ENCODE data around the gene ATF7IP2.
A peak's percentile ranks its signal among the peaks of the same experiment; 100 is the strongest.
"Not testable (repeated sequence)": the region's sequence is repeated elsewhere in the genome, so short reads cannot be mapped to it uniquely, and the experiment has no call there.

The ATF7IP2 gene

DNA sequence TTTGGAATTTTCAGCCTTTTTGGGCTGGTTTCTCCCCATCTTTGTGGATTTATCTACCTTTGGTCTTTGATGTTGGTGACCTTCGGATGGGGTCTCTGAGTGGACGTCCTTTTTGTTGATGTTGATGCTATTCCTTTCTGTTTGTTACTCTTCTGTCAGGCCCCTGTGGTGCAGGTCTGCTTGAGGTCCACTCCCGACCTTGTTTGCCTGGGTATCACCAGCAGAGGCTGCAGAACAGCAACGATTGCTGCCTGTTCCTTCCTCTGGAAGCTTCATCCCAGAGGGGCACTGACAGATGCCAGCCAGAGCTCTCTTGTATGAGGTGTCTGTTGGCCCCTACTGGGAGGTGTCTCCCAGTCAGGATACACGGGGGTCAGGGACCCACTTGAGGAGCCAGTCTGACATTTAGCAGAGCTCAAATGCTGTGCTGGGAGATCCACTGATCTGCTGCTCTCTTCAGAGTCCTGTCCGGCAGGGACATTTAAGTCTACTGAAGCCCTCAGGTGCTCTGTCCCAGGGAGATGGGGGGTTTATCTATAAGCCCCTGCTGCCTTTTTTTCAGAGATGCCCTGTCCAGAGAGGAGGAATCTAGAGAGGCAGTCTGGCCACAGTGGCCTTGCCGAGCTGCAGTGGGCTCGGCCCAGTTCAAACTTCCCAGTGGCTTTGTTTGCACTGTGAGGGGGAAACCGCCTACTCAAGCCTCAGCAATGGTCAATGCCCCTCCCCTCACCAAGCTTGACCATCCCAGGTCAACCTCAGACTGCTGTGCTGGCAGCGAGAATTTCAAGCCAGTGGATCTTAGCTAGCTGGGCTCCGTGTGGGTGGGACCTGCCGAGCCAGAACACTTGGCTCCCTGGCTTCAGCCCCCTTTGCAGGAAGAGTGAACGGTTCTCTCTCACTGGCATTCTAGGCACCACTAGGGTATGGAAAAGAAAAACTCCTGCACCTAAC, 66.6 kb downstream of the ATF7IP2 start:
- DNase-seq (ENCODE audit: low read depth): not testable (repeated sequence)

DNA sequence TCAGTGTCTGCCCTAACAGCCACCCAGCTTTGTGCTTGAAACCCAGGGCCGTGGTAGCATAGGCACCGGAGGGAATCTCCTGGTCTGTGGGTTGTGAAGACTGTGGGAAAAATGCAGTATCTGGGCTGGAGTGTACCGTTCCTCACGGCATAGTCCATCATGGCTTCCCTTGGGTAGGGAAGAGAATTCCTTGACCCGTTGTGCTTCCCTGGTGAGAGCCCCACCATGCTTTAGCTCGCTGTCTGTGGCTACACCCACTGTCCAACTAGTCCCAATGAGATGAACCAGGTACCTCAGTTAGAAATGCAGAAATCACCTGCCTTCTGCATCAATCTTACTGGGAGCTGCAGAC, 67.3 kb downstream of the ATF7IP2 start:
- DNase-seq (ENCODE audit: low read depth): no peak

DNA sequence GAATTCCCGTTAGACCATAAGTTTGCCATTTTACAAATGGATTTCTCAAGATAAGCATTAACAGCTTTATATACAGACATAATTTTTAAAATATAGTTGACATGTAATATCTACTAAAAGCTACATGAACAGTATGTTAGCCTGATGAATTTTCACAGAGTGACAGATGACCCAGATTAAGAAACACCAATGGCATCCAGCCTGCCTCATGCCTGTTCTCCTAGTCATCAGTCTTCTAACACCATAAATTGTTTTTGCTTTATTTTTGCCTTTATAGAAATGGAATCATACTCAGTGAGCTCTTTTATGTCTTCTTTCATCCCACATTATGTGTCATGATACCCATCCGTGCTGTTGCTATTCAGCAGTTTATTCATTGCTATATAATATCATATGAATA, 80.0 kb downstream of the ATF7IP2 start:
- DNase-seq (ENCODE audit: low read depth): peak; percentile 78

DNA sequence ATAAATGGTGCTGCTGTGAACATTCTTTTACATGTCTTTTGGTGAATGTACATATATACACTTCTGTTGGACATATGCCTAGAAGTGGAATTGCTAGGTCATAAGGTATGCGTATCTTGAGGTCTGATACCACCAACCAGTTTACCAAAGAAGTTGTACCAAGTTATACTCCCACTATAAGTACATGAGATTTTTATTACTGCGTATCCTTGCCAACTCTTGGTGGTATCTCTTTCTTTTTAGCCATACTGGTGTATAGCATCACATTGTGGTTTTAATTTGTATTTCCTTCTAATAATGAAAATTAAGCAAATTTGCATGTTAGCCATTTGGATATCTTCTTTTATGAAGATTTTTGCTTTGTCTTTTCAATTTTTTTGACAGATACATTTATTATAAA, 80.5 kb downstream of the ATF7IP2 start:
- DNase-seq (ENCODE audit: low read depth): no peak

DNA sequence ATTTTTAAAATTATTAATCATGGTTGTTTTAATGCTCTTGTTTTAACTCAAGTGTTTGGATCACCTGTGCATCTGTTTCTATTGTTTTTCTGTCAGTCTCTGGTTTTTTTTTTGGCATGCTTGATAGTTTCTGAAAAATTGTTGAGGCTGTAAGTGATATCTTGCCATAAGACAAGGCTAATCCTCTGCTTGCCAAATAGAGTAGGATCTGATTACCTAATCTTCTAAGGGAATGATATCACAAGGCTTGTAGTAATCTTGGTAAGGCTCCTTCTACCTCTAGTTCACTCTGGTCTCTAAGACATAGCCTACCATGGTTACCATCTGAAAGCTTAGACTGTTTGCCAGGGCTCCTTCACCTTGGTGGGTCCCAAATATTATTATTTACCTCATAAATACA, 81.0 kb downstream of the ATF7IP2 start:
- peak; percentile 79 for DNase-seq (ENCODE audit: low read depth)

DNA sequence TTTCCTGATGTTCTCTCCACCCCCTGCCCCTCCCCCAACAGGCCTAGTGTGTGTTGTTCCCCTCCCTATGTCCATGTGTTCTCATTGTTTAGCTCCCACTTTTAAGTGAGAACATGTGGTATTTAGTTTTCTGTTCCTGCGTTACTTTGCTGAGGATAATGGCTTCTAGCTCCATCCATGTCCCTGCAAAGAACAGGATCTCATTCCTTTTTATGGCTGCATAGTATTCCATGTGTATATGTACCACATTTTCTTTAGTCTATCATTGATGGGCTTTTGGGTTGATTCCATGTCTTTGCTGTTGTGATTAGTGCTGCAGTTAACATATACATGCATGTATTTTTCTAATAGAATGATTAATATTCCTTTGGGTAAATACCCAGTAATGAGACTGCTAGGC, 90.8 kb downstream of the ATF7IP2 start:
- DNase-seq (ENCODE audit: low read depth): not testable (repeated sequence)

DNA sequence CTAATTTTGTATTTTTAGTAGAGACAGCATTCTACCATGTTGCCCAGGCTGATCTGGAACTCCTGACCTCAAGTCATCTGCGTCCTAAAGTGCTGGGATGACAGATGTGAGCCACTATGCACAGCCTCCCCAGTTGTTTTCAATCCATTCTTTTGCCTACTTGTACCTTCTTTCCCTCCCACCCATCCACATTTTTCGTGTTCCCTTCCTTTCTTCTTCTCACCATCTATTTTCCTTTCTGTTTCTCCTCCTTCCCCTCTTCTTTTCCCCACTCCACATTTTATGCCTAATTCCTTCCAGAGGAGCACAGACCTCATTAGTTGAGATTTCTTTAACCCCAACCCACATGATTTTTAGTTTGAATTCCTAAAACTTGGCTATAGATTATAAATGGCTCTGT, 94.3 kb downstream of the ATF7IP2 start:
- no peak for DNase-seq (ENCODE audit: low read depth)

DNA sequence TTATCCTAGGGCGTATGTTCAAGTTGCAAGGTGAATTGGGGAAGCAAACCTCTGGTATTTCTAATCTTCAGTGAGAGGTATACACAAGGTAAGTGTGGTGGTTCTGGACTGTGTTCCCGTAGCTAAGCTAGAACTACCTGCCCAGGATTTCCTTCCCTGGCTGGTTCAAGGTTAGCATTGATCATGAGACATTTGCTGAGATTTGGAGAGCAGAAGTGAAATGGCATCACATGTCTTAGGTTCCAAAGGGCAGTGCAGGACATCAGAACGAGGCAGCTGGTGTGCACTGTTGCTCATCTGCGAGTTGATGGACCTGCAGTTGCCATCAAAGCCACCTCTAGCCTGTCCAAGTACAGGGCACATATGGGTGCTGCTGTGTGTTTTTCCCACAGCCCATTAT, 99.3 kb downstream of the ATF7IP2 start:
- no peak for DNase-seq (ENCODE audit: low read depth)

DNA sequence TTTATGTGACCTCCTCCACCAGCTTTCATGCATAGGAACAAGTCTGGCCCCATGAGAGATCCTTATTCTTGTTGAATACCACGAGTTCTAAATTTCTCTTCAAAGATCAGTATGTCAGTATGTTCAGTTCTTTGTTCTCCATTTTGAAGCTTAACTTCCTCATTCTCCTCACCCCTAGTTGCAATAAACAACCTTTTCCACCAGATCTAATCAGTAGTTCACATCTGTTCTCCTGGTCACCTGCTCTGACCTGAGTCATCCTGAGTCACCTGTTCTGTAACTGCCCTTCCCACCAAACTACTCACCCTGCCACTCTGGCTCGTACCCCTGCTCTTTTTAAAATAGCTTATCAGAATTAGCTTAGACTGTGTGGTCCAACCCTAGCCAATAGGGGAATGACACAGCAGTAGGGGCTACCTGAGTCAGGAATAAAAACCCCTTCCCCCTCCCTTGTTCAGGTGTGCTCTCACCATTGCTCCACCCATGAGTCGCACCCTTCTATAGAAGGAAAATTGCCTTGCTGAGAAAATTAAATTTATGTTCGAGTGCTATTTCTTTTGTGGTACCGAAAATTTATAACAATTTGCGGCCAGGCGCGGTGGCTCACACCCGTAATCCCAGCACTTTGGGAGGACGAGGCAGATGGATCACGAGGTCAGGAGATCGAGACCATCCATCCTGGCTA, 100.0 kb downstream of the ATF7IP2 start:
- no peak for DNase-seq (ENCODE audit: low read depth)

DNA sequence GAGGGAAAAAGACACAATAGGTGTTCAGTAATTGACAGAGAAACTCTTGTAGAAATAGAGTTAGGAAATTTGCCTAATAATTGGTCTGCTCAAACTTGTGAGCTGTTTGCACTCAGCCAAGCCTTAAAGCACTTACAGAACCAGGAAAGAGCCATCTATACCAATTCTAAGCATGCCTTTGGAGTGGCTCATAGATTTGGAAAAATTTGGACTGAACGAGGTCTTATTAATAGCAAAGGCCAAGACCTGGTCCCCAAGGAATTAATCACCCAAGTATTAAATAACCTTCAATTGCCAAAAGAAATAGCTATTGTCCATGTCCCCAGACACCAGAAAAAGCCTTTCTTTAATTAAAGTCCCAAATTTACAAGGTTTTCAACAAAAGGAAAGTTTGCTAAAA, 104.3 kb downstream of the ATF7IP2 start:
- no peak for DNase-seq (ENCODE audit: low read depth)

DNA sequence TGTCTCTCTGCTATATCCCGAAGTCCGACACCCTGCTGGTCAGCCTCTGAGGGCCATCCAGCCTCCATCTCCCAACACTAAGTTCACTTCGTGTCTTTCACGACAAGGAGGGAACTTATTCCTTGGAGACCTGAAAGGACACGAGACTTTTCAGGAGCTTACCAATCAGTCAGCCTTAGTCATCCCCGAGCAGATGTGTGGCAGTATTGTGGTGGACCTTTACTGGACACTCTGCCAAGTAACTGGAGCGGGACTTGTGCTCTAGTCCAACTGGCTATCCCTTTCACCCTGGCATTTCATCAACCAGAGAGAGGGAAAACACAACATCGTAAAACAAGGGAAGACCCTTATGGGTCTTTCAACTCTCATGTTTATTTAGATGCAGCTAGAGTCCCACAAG, 107.4 kb downstream of the ATF7IP2 start:
- no peak for DNase-seq (ENCODE audit: low read depth)

DNA sequence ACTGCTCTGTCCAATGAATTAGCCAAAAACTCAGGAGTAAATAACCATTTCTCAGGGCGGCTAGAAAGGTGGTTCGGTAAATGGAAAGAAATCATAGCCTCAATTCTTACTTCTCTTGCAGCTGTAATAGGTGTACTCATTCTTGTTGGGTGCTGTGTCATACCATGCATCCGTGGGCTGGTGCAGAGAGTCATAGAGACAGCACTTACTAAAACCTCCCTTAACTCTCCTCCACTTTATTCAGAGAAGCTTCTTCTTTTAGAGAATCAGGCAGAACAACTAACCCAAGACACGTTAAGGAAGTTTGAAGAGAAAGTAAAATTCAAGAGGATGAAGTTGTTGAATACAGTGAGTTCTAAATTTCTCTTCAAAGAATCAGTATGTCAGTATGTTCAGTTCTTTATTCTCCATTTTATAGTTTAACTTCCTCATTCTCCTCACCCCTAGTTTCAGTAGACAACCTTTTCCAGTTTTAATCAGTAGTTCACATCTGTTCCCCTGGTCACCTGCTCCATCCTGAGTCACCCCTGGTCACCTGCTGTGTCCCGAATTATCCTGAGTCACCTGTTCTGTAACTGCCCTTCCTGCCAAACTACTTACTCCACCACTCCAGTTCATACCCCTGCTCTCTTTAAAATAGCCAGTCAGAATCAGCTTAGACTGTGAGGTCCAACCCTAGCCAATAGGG, 108.6 kb downstream of the ATF7IP2 start:
- DNase-seq (ENCODE audit: low read depth): no peak

DNA sequence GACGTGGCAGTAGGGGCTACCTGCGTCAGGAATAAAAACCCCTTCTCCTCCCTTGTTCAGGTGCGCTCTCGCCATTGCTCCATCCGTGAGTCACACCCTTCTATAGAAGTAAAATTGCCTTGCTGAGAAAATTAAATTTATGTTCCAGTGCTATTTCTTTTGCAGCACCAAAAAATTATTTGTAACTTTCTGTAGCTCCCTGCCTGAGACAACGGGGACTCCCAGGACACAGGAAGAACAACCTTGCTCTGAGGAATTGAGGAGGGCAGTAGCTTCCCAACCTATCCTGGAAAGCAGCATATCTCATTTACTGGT, 109.1 kb downstream of the ATF7IP2 start:
- no peak for DNase-seq (ENCODE audit: low read depth)

DNA sequence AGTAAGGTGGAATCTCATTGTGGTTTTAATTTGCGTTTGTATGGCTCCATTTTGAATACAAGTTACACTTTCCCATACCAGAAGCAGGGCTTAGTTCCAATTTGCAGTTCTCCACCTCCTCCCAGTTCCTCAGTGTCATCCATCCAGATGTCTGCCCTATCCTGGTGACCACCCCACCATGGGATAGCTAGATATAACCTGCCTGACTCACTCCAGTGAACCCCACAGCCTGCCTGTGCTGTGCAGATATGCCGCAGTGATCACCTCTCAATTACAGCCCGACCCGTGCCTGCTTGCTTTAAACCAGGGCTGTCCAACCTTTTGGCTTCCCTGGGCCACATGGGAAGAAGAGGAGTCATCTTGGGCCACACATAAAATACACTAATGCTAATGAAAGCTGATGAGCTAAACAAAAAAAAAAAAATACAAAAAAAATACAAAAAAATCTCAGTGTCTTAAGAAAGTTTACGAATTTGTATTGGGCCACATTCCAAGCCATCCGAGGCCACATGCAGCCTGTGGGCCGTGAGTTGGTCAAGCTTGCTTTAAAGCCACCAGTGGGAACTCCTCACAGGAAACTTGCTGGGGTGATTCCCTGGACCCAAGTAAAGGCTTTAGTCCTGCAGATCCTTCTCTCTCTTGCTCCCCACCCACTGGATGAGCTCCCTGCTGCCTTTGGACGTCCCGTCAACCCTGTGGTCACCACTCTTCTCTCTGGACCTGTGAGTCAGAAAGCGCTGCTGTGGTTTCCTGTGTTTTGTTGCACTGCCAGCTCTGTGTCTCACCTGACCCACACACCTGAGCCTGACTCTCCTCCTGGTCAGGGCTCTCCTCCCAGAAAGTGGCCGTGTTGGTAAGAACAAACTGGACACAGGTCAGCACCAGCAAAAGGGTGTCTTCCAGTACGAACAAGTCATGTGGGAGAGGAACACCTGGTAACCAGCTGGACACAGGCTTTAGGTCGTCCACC, 111.6 kb downstream of the ATF7IP2 start:
- DNase-seq (ENCODE audit: low read depth): no peak

DNA sequence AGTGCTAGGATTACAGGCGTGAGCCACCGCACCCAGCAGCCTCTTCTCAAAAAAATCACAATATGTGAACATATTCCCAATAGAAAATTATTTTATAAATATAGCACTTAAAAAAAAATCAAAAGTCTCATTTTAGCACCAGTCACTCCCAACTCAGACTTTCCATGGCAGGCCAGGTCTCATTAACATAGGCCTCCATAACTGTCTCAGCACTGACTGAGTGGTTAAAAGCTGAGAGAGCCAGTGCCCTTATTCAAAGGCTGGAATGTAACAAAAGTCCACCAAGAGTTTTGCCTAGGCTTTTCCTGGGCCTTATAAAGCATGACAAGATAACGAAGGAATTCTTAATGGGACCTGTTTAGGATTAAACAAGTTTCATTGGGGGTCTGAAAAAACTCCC, 114.7 kb downstream of the ATF7IP2 start:
- DNase-seq (ENCODE audit: low read depth): no peak

DNA sequence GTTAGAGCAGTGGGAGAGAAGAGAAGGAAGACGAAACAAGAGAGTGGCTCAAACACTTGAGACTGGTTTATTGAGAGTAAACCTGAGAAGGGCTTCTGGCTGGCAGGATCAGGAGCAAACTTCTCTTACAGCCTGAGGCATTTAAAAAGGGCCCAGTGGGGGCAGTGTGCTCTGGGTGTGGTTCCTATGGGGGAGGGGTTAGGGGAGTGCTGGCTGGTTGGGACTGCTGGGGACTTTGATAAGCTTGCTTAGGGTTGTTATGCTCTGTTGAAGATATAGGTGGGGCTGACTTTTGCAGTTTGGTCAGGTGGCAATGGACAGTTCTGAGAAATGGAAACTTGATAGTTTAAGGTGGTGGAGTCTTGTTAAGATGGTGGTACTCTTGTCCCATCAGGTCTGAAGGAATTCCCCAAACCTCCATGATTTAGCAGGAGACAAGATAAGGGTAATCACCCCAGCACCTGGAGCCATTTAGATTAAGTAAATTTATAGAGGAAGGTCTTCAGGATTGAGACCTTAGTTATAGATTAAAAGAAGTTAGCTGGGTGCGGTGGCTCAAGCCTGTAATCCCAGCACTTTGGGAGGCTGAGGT, 115.3 kb downstream of the ATF7IP2 start:
- no peak for DNase-seq (ENCODE audit: low read depth)

DNA sequence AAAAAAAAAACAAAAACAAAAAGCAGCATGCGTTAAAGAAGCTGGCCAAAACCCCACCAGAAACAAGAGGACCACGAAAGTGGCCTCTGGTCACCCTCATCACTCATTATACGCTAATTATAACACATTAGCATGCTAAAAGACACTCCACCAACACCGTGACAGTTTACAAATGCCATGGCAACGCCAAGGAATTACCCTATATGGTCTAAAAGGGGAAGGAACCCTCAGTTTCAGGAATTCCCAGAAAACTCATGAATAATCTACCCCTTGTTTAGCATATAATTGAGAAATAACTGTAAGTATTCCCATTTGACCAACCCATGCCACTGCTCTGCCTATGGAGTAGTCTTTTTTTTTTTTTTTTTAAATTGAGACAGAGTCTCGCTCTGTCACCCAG, 116.9 kb downstream of the ATF7IP2 start:
- DNase-seq (ENCODE audit: low read depth): no peak

DNA sequence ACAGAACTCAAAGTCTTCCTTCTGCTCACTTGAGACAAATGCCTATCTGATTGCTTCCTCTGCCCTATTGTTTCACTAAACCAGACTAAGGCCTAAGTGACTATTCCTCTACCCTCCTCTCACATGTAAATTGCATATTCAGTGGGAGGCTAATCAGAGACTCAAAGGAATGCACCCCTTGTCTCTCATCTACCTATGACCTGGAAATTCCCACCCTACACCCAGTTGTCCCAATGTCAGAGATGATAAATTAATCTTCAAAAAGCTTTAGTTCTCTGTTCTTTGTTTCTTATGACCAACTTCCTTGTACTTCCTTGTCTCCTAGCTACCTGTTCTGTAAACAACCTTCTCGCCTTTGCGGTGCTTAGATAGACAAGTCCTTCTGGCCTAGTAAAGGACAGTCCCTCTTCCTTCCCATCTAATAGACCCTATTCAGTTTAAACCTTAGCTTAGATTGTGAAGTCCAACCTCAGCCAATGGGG, 118.6 kb downstream of the ATF7IP2 start:
- DNase-seq (ENCODE audit: low read depth): no peak

DNA sequence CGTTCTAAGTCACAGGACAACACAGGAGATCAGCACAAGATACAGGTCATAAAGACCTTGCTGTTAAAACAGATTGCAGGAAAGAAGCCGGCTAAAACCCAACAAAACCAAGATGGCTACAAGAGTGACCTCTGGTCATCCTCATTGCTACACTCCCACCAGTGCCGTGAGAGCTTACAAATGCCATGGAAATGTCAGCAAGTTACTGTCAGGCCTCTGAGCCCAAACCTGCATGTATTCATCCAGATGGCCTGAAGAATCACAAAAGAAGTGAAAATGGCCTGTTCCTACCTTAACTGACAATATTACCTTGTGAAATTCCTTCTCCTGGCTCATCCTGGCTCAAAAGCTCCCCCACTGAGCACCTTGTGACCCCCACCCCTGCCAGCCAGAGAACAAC, 119.4 kb downstream of the ATF7IP2 start:
- not testable (repeated sequence) for DNase-seq (ENCODE audit: low read depth)

DNA sequence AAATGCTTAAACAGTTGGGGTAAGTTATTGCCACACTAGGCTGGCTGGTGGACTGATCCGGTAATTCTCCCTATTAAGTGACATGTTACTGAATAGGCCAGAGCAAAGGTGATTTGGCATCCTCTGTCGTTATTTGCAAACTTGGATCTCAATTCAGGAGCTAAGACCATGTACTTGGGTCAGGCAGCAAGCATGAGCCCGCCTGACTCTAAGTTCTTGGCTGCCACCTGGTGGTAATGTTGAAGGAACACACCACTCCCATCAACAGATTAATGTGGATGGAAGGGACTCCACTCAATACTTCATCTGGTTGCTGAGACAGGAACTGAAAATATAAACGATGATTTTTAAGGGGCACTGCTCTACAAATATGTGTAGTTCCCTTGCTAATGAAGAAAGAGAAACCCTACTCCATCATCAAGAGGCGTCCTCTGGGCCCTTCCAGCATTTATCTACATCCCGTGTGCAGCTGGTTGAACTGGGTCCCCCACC, 123.7 kb downstream of the ATF7IP2 start:
- peak; percentile 76 for DNase-seq (ENCODE audit: low read depth)

DNA sequence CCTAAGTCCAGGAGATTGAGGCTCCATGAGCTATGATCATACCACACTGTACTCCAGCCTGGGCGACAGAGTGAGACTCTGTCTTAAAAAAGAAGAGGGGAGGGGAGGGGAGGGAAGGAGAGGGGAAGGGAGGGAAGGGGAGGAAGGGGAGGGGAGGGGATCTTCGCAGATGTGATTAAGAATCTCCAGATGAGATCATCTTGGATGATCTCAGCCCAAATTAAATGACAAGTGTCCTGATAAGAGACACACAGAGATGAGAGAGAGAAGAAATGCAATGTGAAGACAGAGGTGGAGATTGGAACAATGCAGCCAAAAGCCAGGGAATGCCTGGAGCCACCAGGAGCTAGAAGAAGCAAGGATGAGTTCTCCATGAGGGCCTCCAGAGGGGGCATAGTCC, 124.4 kb downstream of the ATF7IP2 start:
- no peak for DNase-seq (ENCODE audit: low read depth)

Data from amniotic epithelial cell (primary cell).